Measurements from ENCODE around the gene SETDB1. TPM values are rescaled to one million over a fixed set of nuclear protein-coding genes. Genes with fewer than 3 reads are reported as not detected.
"Not testable (repeated sequence)": the region's sequence is repeated elsewhere in the genome, so short reads cannot be mapped to it uniquely, and the experiment has no call there.

SETDB1 gene
- 10 to 100 TPM; 71.4 to 72.6 TPM for total RNA-seq
- polyA plus RNA-seq = 10 to 100 TPM in 1 of 2 donors, 1 to 10 TPM in 1; 9.8 to 14.2 TPM

- no peaks in the 10 kb centered on the region for H3K27me3 Mint-ChIP-seq
- CTCF ChIA-PET (ENCODE audit: partially characterized antibody) = interaction anchor here (0.8 to 2.1 kb wide), 5 partner anchors 10 to 231 kb away, joined by 3 to 7 read pairs (median 4); partner anchors contain the start of genes CTXND2 and TNFAIP8L2
- peaks cover 18 to 38% (median 29%) of the 10 kb centered on the region in 4 donors for H3K4me1 Mint-ChIP-seq
- peak within 1 kb of the TSS; percentile 80 for H3K27ac ChIP-seq (ENCODE audit: low read depth, low read length)
- intact Hi-C loops (cut with micrococcal nuclease) = loop anchor here (1.0 to 10.0 kb wide), 4 partner anchors 48 to 297 kb away; partner anchors contain the start of genes CERS2, CTSS, ENSA and PRUNE1
- no peaks in the 10 kb centered on the region for H3K9me3 ChIP-seq (ENCODE audit: control insufficient read depth in 1 of 2, low read length in 2 of 2)
- peaks cover 20% of the 10 kb centered on the region for H3K36me3 ChIP-seq (ENCODE audit: insufficient read depth, low read length)
- peak within 1 kb of the TSS; percentile 96 to 98 (median 96) for H3K27ac Mint-ChIP-seq
- no peaks in the 10 kb centered on the region for H3K27me3 ChIP-seq (ENCODE audit: insufficient read depth, low read length)
- H3K4me3 Mint-ChIP-seq = peak within 1 kb of the TSS; percentile 94 to 96 (median 96)
- H3K36me3 Mint-ChIP-seq = peaks cover 34 to 44% of the 10 kb centered on the region in 2 donors
- POLR2A ChIA-PET (ENCODE audit: partially characterized antibody) = interaction anchor here (0.7 to 1.8 kb wide), 9 partner anchors 34 to 229 kb away, joined by 3 to 5 read pairs (median 3); partner anchors contain the start of genes ARNT, CDC42SE1, CTSS and GOLPH3L
- peaks cover 22% of the 10 kb centered on the region for H3K4me1 ChIP-seq (ENCODE audit: insufficient read depth, low read length)
- H3K4me3 ChIP-seq (ENCODE audit: low read length in 2 of 2) = peak within 1 kb of the TSS; percentile 80 to 97
- DNase-seq = peak; percentile 90 to 95 (median 90)
- H3K9me3 Mint-ChIP-seq = peaks cover 0 to 6% (median under 1%) of the 10 kb centered on the region in 8 donors
These were observed at the start of gene SETDB1 for GRCh38 chr1:150926097-150926741. Gene SETDB1, plus strand, starts transcription at chr1:150926363. Its CDS starts 1,352 bp downstream, at chr1:150927715.

- peaks cover 19 to 31% (median 26%) of the 10 kb centered on the region in 4 donors for H3K4me1 Mint-ChIP-seq
These were observed 47.2 kb upstream of the SETDB1 start for GRCh38 chr1:150878931-150879330.

GRCh38 chr1:150881331-150882070 lies 44.7 kb upstream of the SETDB1 start:
- Mint-ChIP-seq H3K9me3 (no peaks in the 10 kb centered on the region), H3K4me3 (no peak overlapping the region), H3K4me1 (peaks cover 5 to 10% (median 8%) of the 10 kb centered on the region in 4 donors), H3K36me3 (peaks cover 0 to 3% of the 10 kb centered on the region in 2 donors), H3K27me3 (peaks cover 0 to 1% of the 10 kb centered on the region in 2 donors), H3K27ac (no peak overlapping the region)
- CTCF ChIA-PET (ENCODE audit: partially characterized antibody) = no interaction called here
- DNase-seq = no peak
- no peaks in the 10 kb centered on the region for H3K36me3 ChIP-seq (ENCODE audit: insufficient read depth, low read length)
- H3K4me3 ChIP-seq (ENCODE audit: low read length in 2 of 2) = no peak overlapping the region
- peaks cover 6% of the 10 kb centered on the region for H3K4me1 ChIP-seq (ENCODE audit: insufficient read depth, low read length)
- no peak overlapping the region for H3K27ac ChIP-seq (ENCODE audit: low read depth, low read length)
- intact Hi-C loops (cut with micrococcal nuclease) = no loop called here
- no peaks in the 10 kb centered on the region for H3K9me3 ChIP-seq (ENCODE audit: control insufficient read depth in 1 of 2, low read length in 2 of 2)
- H3K27me3 ChIP-seq (ENCODE audit: insufficient read depth, low read length) = no peaks in the 10 kb centered on the region
- POLR2A ChIA-PET (ENCODE audit: partially characterized antibody) = no interaction called here

More at GRCh38 chr1:150878931-150879330, 47.2 kb upstream of the SETDB1 start:
- H3K9me3 Mint-ChIP-seq; H3K27ac Mint-ChIP-seq; H3K4me3 Mint-ChIP-seq; H3K36me3 ChIP-seq (ENCODE audit: insufficient read depth, low read length); H3K4me3 ChIP-seq (ENCODE audit: low read length in 2 of 2); POLR2A ChIA-PET (ENCODE audit: partially characterized antibody); H3K9me3 ChIP-seq (ENCODE audit: control insufficient read depth in 1 of 2, low read length in 2 of 2); DNase-seq; H3K27me3 ChIP-seq (ENCODE audit: insufficient read depth, low read length); H3K27me3 Mint-ChIP-seq; H3K27ac ChIP-seq (ENCODE audit: low read depth, low read length): not testable (repeated sequence)
- CTCF ChIA-PET (ENCODE audit: partially characterized antibody) = interaction anchor here (0.7 kb wide), 1 partner anchor 365 kb away, joined by 3 read pairs; no protein-coding TSS in a partner anchor
- peaks cover 25% of the 10 kb centered on the region for H3K4me1 ChIP-seq (ENCODE audit: insufficient read depth, low read length)
- peaks cover 0 to 12% of the 10 kb centered on the region in 2 donors for H3K36me3 Mint-ChIP-seq
- intact Hi-C loops (cut with micrococcal nuclease) = loop anchor here (5.0 kb wide), 5 partner anchors 37 to 517 kb away; partner anchors contain the start of genes CTSS, GOLPH3L, MINDY1 and PRUNE1

GRCh38 chr1:150883121-150883520 lies 43.0 kb upstream of the SETDB1 start:
- H3K4me1 ChIP-seq (ENCODE audit: insufficient read depth, low read length); H3K27me3 ChIP-seq (ENCODE audit: insufficient read depth, low read length); CTCF ChIA-PET (ENCODE audit: partially characterized antibody); intact Hi-C loops (cut with micrococcal nuclease); H3K4me1 Mint-ChIP-seq; H3K27me3 Mint-ChIP-seq; H3K27ac ChIP-seq (ENCODE audit: low read depth, low read length); H3K36me3 Mint-ChIP-seq; POLR2A ChIA-PET (ENCODE audit: partially characterized antibody); H3K4me3 Mint-ChIP-seq; H3K36me3 ChIP-seq (ENCODE audit: insufficient read depth, low read length); H3K9me3 Mint-ChIP-seq; DNase-seq; H3K9me3 ChIP-seq (ENCODE audit: control insufficient read depth in 1 of 2, low read length in 2 of 2); H3K4me3 ChIP-seq (ENCODE audit: low read length in 2 of 2): not testable (repeated sequence)
- H3K27ac Mint-ChIP-seq = peak overlapping the region in 1 of 7 donors; percentile 37

- Mint-ChIP-seq H3K4me3 (no peak within 1 kb of the TSS), H3K4me1 (peaks cover 14 to 21% (median 16%) of the 10 kb centered on the region in 4 donors), H3K36me3 (no peaks in the 10 kb centered on the region), H3K27ac (peak within 1 kb of the TSS in 3 of 7 donors; percentile 48 to 76 (median 64)), H3K27me3 (peaks cover 3 to 4% of the 10 kb centered on the region in 2 donors), H3K9me3 (no peaks in the 10 kb centered on the region)
- Histone ChIP-seq H3K27ac (ENCODE audit: low read depth, low read length) (no peak within 1 kb of the TSS), H3K4me1 (ENCODE audit: insufficient read depth, low read length) (peaks cover 10% of the 10 kb centered on the region), H3K9me3 (ENCODE audit: control insufficient read depth in 1 of 2, low read length in 2 of 2) (no peaks in the 10 kb centered on the region), H3K27me3 (ENCODE audit: insufficient read depth, low read length) (no peaks in the 10 kb centered on the region), H3K36me3 (ENCODE audit: insufficient read depth, low read length) (no peaks in the 10 kb centered on the region), H3K4me3 (ENCODE audit: low read length in 2 of 2) (no peak within 1 kb of the TSS)
- intact Hi-C loops (cut with micrococcal nuclease) = no loop called here
- POLR2A ChIA-PET (ENCODE audit: partially characterized antibody) = interaction anchor here (0.9 kb wide), 1 partner anchor 123 kb away, joined by 3 read pairs; no protein-coding TSS in a partner anchor
- no peak for DNase-seq
- CTCF ChIA-PET (ENCODE audit: partially characterized antibody) = interaction anchor here (0.6 to 1.3 kb wide), 3 partner anchors 16 to 39 kb away, joined by 3 to 7 read pairs (median 4); partner anchors contain the start of gene SETDB1
These were observed 39.1 kb upstream of the SETDB1 start, which contains the start of gene CTXND2 for GRCh38 chr1:150887018-150887417. Gene CTXND2, plus strand, starts transcription at chr1:150887136. Its CDS starts 25,179 bp downstream, at chr1:150912315.

- no peaks in the 10 kb centered on the region for H3K9me3 Mint-ChIP-seq
- H3K9me3 ChIP-seq (ENCODE audit: control insufficient read depth in 1 of 2, low read length in 2 of 2) = no peaks in the 10 kb centered on the region
- no peaks in the 10 kb centered on the region for H3K36me3 ChIP-seq (ENCODE audit: insufficient read depth, low read length)
- H3K27me3 Mint-ChIP-seq = peaks cover 2 to 4% of the 10 kb centered on the region in 2 donors
- H3K4me1 Mint-ChIP-seq = peaks cover 14 to 21% (median 16%) of the 10 kb centered on the region in 4 donors
- H3K36me3 Mint-ChIP-seq = no peaks in the 10 kb centered on the region
- H3K27me3 ChIP-seq (ENCODE audit: insufficient read depth, low read length) = no peaks in the 10 kb centered on the region
- peaks cover 10% of the 10 kb centered on the region for H3K4me1 ChIP-seq (ENCODE audit: insufficient read depth, low read length)
- no peak for DNase-seq
- H3K27ac ChIP-seq (ENCODE audit: low read depth, low read length) = no peak overlapping the region
- H3K27ac Mint-ChIP-seq = no peak overlapping the region
- no peak overlapping the region for H3K4me3 ChIP-seq (ENCODE audit: low read length in 2 of 2)
- no peak overlapping the region for H3K4me3 Mint-ChIP-seq
- POLR2A ChIA-PET (ENCODE audit: partially characterized antibody) = no interaction called here
- intact Hi-C loops (cut with micrococcal nuclease) = no loop called here
- CTCF ChIA-PET (ENCODE audit: partially characterized antibody) = no interaction called here
These were observed 37.4 kb upstream of the SETDB1 start for GRCh38 chr1:150888727-150889126.

All from CD4-positive, alpha-beta memory T cell (primary cell).